ENCODE data around the gene LENG8.

The LENG8 gene

GRCh38 chr19:54424201-54424600, 24.8 kb upstream of the LENG8 start:
- DNase-seq = no peak

GRCh38 chr19:54424660-54425381, 24.2 kb upstream of the LENG8 start:
- DNase-seq = no peak

GRCh38 chr19:54425382-54425723, 23.6 kb upstream of the LENG8 start:
- DNase-seq = no peak

GRCh38 chr19:54426291-54426931, 22.6 kb upstream of the LENG8 start:
- DNase-seq = no peak

- no peak for DNase-seq
Measured at GRCh38 chr19:54427586-54427985, 21.4 kb upstream of the LENG8 start.

GRCh38 chr19:54428323-54429175, 20.4 kb upstream of the LENG8 start:
- no peak for DNase-seq

GRCh38 chr19:54429176-54429495, 19.9 kb upstream of the LENG8 start:
- DNase-seq = no peak

- no peak for DNase-seq
Measured at GRCh38 chr19:54429545-54430227, 19.3 kb upstream of the LENG8 start.

- DNase-seq = peak; percentile 33 to 48
Measured at GRCh38 chr19:54430306-54431254, 18.4 kb upstream of the LENG8 start.

- no peak for DNase-seq
Measured at GRCh38 chr19:54431255-54431838, 17.7 kb upstream of the LENG8 start.

- no peak for DNase-seq
Measured at GRCh38 chr19:54432144-54432738, 16.8 kb upstream of the LENG8 start.

GRCh38 chr19:54433697-54434096, 15.3 kb upstream of the LENG8 start:
- DNase-seq = no peak

GRCh38 chr19:54434112-54434872, 14.7 kb upstream of the LENG8 start:
- DNase-seq = no peak

- no peak for DNase-seq
Measured at GRCh38 chr19:54434873-54435214, 14.2 kb upstream of the LENG8 start.

- no peak for DNase-seq
Measured at GRCh38 chr19:54435551-54436016, 13.4 kb upstream of the LENG8 start.

GRCh38 chr19:54436031-54436523, 12.9 kb upstream of the LENG8 start:
- DNase-seq = no peak

- no peak for DNase-seq
Measured at GRCh38 chr19:54436628-54437252, 12.3 kb upstream of the LENG8 start.

GRCh38 chr19:54439174-54439851, 9.7 kb upstream of the LENG8 start:
- no peak for DNase-seq

GRCh38 chr19:54440641-54441040, 8.4 kb upstream of the LENG8 start:
- no peak for DNase-seq
